ENCODE measurements around the gene ACADS.

ACADS gene

GRCh38 chr12:120686690-120687577 is 38.7 kb upstream of the ACADS start, which contains the start of gene MLEC (continued):
- TF ChIP-seq ZNF561 (tag by site-specific recombination; IDR thresholded peaks at IDR 0.05; ENCODE audit: borderline replicate concordance): peak; percentile 93
- TF ChIP-seq ZBTB6 (tag by site-specific recombination; IDR thresholded peaks at IDR 0.05): peak; percentile 95
- 0 out of 2 replicates have a peak, but pooled peaks have one; percentile 29 for TF ChIP-seq ZNF624 (tag by site-specific recombination; IDR thresholded peaks at IDR 0.05)
- no peak for TF ChIP-seq YY2 (tag by site-specific recombination; IDR thresholded peaks at IDR 0.05)
- no peak for TF ChIP-seq ZNF148 (tag by site-specific recombination; IDR thresholded peaks at IDR 0.05; ENCODE audit: borderline replicate concordance)
- TF ChIP-seq ZNF248 (tag by site-specific recombination; IDR thresholded peaks at IDR 0.05): no peak
- TF ChIP-seq ZNF18 (tag by site-specific recombination; IDR thresholded peaks at IDR 0.05): 0 out of 2 replicates have a peak, but pooled peaks have one; percentile 40
- peak; percentile 92 for TF ChIP-seq SP7 (tag by site-specific recombination; IDR thresholded peaks at IDR 0.05)
- TF ChIP-seq ZBTB44 (tag by site-specific recombination; IDR thresholded peaks at IDR 0.05): peak; percentile 66; the same call in 1 of the 2 replicates
- no peak for TF ChIP-seq ATF2 (tag by site-specific recombination; IDR thresholded peaks at IDR 0.05; ENCODE audit: low read depth)
- TF ChIP-seq GLIS2 (tag by site-specific recombination; IDR thresholded peaks at IDR 0.05): peak; percentile 92
- TF ChIP-seq ZFHX2 (tag by site-specific recombination; conservative IDR thresholded peaks at IDR 0.05): 0 out of 2 replicates have a peak, but pooled peaks have one; percentile 9
- TF ChIP-seq KLF9 (tag by site-specific recombination; IDR thresholded peaks at IDR 0.05; ENCODE audit: low read depth): peak; percentile 100
- TF ChIP-seq ZNF391 (tag by site-specific recombination; IDR thresholded peaks at IDR 0.05; ENCODE audit: borderline replicate concordance, low read depth): peak; percentile 94; the same call in 1 of the 2 replicates
- peak; percentile 96; the same call in 1 of the 2 replicates for TF ChIP-seq ZBTB1 (tag by site-specific recombination; IDR thresholded peaks at IDR 0.05)
- TF ChIP-seq ZNF157 (tag by site-specific recombination; IDR thresholded peaks at IDR 0.05): no peak
- no peak for TF ChIP-seq ZNF830 (tag by site-specific recombination; IDR thresholded peaks at IDR 0.05; ENCODE audit: low read depth)
- TF ChIP-seq ZNF239 (tag by site-specific recombination; IDR thresholded peaks at IDR 0.05): peak; percentile 22; the same call in 1 of the 2 replicates
- no peak; the same call in 1 of the 2 replicates for TF ChIP-seq ZNF16 (tag by site-specific recombination; IDR thresholded peaks at IDR 0.05; ENCODE audit: low read depth)
- peak; percentile 84 for TF ChIP-seq ZFP37 (tag by site-specific recombination; IDR thresholded peaks at IDR 0.05)
- TF ChIP-seq ZBTB21 (tag by site-specific recombination; IDR thresholded peaks at IDR 0.05): peak; percentile 70; the same call in 1 of the 2 replicates
- peak; percentile 86 for TF ChIP-seq YY1 (tag by site-specific recombination; IDR thresholded peaks at IDR 0.05)
- TF ChIP-seq ZNF692 (tag by site-specific recombination; IDR thresholded peaks at IDR 0.05): peak; percentile 87
- TF ChIP-seq ZNF76 (tag by site-specific recombination; IDR thresholded peaks at IDR 0.05; ENCODE audit: borderline replicate concordance, low read depth): peak; percentile 80
- TF ChIP-seq ZNF132 (tag by site-specific recombination; IDR thresholded peaks at IDR 0.05; ENCODE audit: borderline replicate concordance): no peak
- no peak for TF ChIP-seq ZNF202 (tag by site-specific recombination; IDR thresholded peaks at IDR 0.05; ENCODE audit: borderline replicate concordance)

All from HEK293 (cell line).